H9 (cell line): ENCODE results near the gene TPM4. TPM values are rescaled to one million over a fixed set of nuclear protein-coding genes. Genes with fewer than 3 reads are reported as not detected.

ENCODE experiments used
- DNase-seq: peaks from one replicate; pipeline ENCODE4 v3.0.0-alpha.2; 2017
- H2AFZ ChIP-seq: one replicate; pipeline ENCODE4 v1.6.1; 2013; ENCODE audit warnings: mild to moderate bottlenecking, low read length, control low read depth, moderate library complexity
- H2AK5ac ChIP-seq: 2 replicates; pipeline ENCODE4 v1.6.1; 2013; ENCODE audit warnings: low read length, control low read depth, mixed read lengths; ENCODE audit not compliant: insufficient read length
- H2BK120ac ChIP-seq: one replicate; pipeline ENCODE4 v1.6.1; 2013; ENCODE audit warnings: low read depth, mild to moderate bottlenecking, low read length, control low read depth, inconsistent platforms; ENCODE audit not compliant: poor library complexity, severe bottlenecking
- H2BK12ac ChIP-seq: 2 replicates; pipeline ENCODE4 v1.6.1; 2013; ENCODE audit warnings: low read length, control low read depth, mixed read lengths, low read depth; ENCODE audit not compliant: insufficient read length
- H2BK15ac ChIP-seq: 2 replicates; pipeline ENCODE4 v1.6.1; 2013; ENCODE audit warnings: low read depth, low read length, control low read depth
- H2BK20ac ChIP-seq: one replicate; pipeline ENCODE4 v1.6.1; 2013; ENCODE audit warnings: low read depth, mild to moderate bottlenecking, low read length, control low read depth, inconsistent platforms; ENCODE audit not compliant: poor library complexity, severe bottlenecking
- H2BK5ac ChIP-seq: 2 replicates; pipeline ENCODE4 v1.6.1; 2013; ENCODE audit warnings: low read length, control low read depth, mixed read lengths; ENCODE audit not compliant: insufficient read length
- H3K14ac ChIP-seq: 2 replicates; pipeline ENCODE4 v1.6.1; 2013; ENCODE audit warnings: low read length, control low read depth; ENCODE audit not compliant: insufficient read depth
- H3K18ac ChIP-seq: 2 replicates; pipeline ENCODE4 v1.6.1; 2013; ENCODE audit warnings: low read depth, mild to moderate bottlenecking, mixed read lengths, low read length, control low read depth; ENCODE audit not compliant: insufficient read length
- H3K23ac ChIP-seq: 2 replicates; pipeline ENCODE4 v1.6.1; 2013; ENCODE audit warnings: low read length, control low read depth, mixed read lengths, low read depth; ENCODE audit not compliant: insufficient read length
- H3K23me2 ChIP-seq: 2 replicates; pipeline ENCODE4 v1.6.1; 2013; ENCODE audit warnings: low read depth, mild to moderate bottlenecking, mixed read lengths, low read length, control low read depth; ENCODE audit not compliant: insufficient read length, poor library complexity, severe bottlenecking
- H3K27ac ChIP-seq: 2 replicates; pipeline ENCODE4 v1.5.1; 2013; ENCODE audit warnings: low read length, control low read depth, mixed read lengths, low read depth; ENCODE audit not compliant: insufficient read length
- H3K27me3 ChIP-seq: 2 replicates; pipeline ENCODE4 v1.6.1; 2013; ENCODE audit warnings: low read length, control low read depth, inconsistent platforms; ENCODE audit not compliant: insufficient read depth
- H3K4ac ChIP-seq: 2 replicates; pipeline ENCODE4 v1.6.1; 2013; ENCODE audit warnings: low read depth, mild to moderate bottlenecking, control low read depth, inconsistent platforms, low read length, moderate library complexity
- H3K4me1 ChIP-seq: 2 replicates; pipeline ENCODE4 v1.6.1; 2013; ENCODE audit warnings: low read length, control low read depth, inconsistent platforms; ENCODE audit not compliant: insufficient read depth
- H3K4me2 ChIP-seq: 2 replicates; pipeline ENCODE4 v1.6.1; 2013; ENCODE audit warnings: low read length, control low read depth, mixed read lengths; ENCODE audit not compliant: insufficient read length, insufficient read depth
- H3K56ac ChIP-seq: 2 replicates; pipeline ENCODE4 v1.6.1; 2013; ENCODE audit warnings: low read depth, mild to moderate bottlenecking, mixed read lengths, low read length, control low read depth; ENCODE audit not compliant: insufficient read length
- H3K79me1 ChIP-seq: 2 replicates; pipeline ENCODE4 v1.6.1; 2013; ENCODE audit warnings: low read depth, mild to moderate bottlenecking, moderate library complexity, low read length, control low read depth, inconsistent platforms; ENCODE audit not compliant: insufficient read depth, poor library complexity, severe bottlenecking
- H3K79me2 ChIP-seq: 2 replicates; pipeline ENCODE4 v1.6.1; 2013; ENCODE audit warnings: low read length, control low read depth, inconsistent platforms; ENCODE audit not compliant: insufficient read depth
- H3K9ac ChIP-seq: 2 replicates; pipeline ENCODE4 v1.6.1; 2013; ENCODE audit warnings: low read length, control low read depth, mixed read lengths; ENCODE audit not compliant: insufficient read length; ENCODE audit errors: extremely low read depth
- H3K9me3 ChIP-seq: one replicate; pipeline ENCODE4 v1.6.1; 2013; ENCODE audit warnings: low read depth, low read length, inconsistent platforms; ENCODE audit not compliant: control insufficient read depth
- H3T11ph ChIP-seq: one replicate; pipeline ENCODE4 v1.6.1; 2013; ENCODE audit warnings: mild to moderate bottlenecking, low read length, control low read depth, inconsistent platforms
- H4K20me1 ChIP-seq: one replicate; pipeline ENCODE4 v1.6.1; 2013; ENCODE audit not compliant: control insufficient read depth, insufficient read length, insufficient read depth
- H4K5ac ChIP-seq: 2 replicates; pipeline ENCODE4 v1.6.1; 2013; ENCODE audit warnings: low read depth, mild to moderate bottlenecking, mixed read lengths, low read length, control low read depth; ENCODE audit not compliant: insufficient read length
- H4K8ac ChIP-seq: replicated peaks from 2 replicates; pipeline ENCODE4 v1.6.1; 2013; ENCODE audit warnings: low read length, control low read depth, mixed read lengths, low read depth; ENCODE audit not compliant: insufficient read length
- H4K91ac ChIP-seq: 2 replicates; pipeline ENCODE4 v1.6.1; 2013; ENCODE audit warnings: low read depth, mild to moderate bottlenecking, moderate library complexity, mixed read lengths, low read length, control low read depth; ENCODE audit not compliant: insufficient read length
- H3K27ac Mint-ChIP-seq, 3 experiments: 2 replicates in 2 of 3; 3 replicates in 1 of 3; pipeline ENCODE4 v1.8.0; 2020 to 2021; ENCODE audit warnings: mixed read lengths in 3 of 3, mild to moderate bottlenecking in 1 of 3, moderate library complexity in 1 of 3
- H3K27me3 Mint-ChIP-seq: 2 replicates; pipeline ENCODE4 v1.8.0; 2021; ENCODE audit warnings: low read depth, mild to moderate bottlenecking, moderate library complexity, mixed read lengths
- H3K36me3 Mint-ChIP-seq, 3 experiments: 2 replicates in 2 of 3; 3 replicates in 1 of 3; pipeline ENCODE4 v1.8.0; 2020 to 2021; ENCODE audit warnings: low read depth in 3 of 3, mixed read lengths in 3 of 3; ENCODE audit not compliant: insufficient read depth in 1 of 3
- H3K4me1 Mint-ChIP-seq, 2 experiments: 2 replicates each; pipeline ENCODE4 v1.8.0; 2020; ENCODE audit warnings: mixed read lengths in 2 of 2
- H3K4me3 Mint-ChIP-seq, 2 experiments: 2 replicates in 1 of 2; 3 replicates in 1 of 2; pipeline ENCODE4 v1.8.0; 2020 to 2021; ENCODE audit warnings: mild to moderate bottlenecking in 2 of 2, mixed read lengths in 2 of 2, moderate library complexity in 1 of 2
- H3K9me3 Mint-ChIP-seq, 2 experiments: 2 replicates in 1 of 2; 3 replicates in 1 of 2; pipeline ENCODE4 v1.8.0; 2020; ENCODE audit warnings: mild to moderate bottlenecking in 2 of 2, mixed read lengths in 2 of 2, moderate library complexity in 1 of 2
- CTCF ChIP-seq: fragments of 200-600 bp; sonication (generic); conservative IDR thresholded peaks from 3 replicates; pipeline ENCODE4 v1.8.0; 2021; ENCODE audit warnings: antibody characterized with exemption, mild to moderate bottlenecking
- WGBS: extraction: QIAGEN DNeasy Blood & Tissue Kit; methylation state at CpG from one replicate; pipeline ENCODE4 v1.1.7; 2013; ENCODE audit warnings: missing lambda C conversion rate, low lambda C conversion rate, mixed read lengths; ENCODE audit not compliant: insufficient read length; ENCODE audit errors: extremely low coverage; 5-methylcytosine and 5-hydroxymethylcytosine counted together
- total RNA-seq: library from RNA; stranded (reverse); gene quantifications from 2 replicates; pipeline ENCODE4 v1.2.1, GENCODE V29; 2021

The TPM4 gene
- total RNA-seq, 1 experiment from 2014 or later = 431 TPM

- Histone ChIP-seq H3K23me2 (no peaks in the 10 kb centered on the region), H4K8ac (no peak overlapping the region), H3K18ac (peak overlapping the region; percentile 40), H3K4ac (no peak overlapping the region), H2AFZ (no peak overlapping the region), H3K79me1 (no peaks in the 10 kb centered on the region), H3K9ac (no peak overlapping the region), H2BK12ac (peak overlapping the region; percentile 42), H2BK20ac (no peak overlapping the region), H2AK5ac (no peak overlapping the region), H3K79me2 (no peaks in the 10 kb centered on the region), H3K56ac (no peak overlapping the region), H4K5ac (no peak overlapping the region), H3K4me1 (no peaks in the 10 kb centered on the region), H2BK5ac (no peak overlapping the region), H4K91ac (peak overlapping the region; percentile 53), H2BK120ac (no peak overlapping the region), H4K20me1 (no peaks in the 10 kb centered on the region), H3K14ac (no peak overlapping the region), H3K23ac (no peak overlapping the region), H2BK15ac (0 out of 2 replicates have a peak overlapping the region, but pooled peaks have one; percentile 0), H3T11ph (no peak overlapping the region), H3K27me3 (no peaks in the 10 kb centered on the region), H3K27ac (no peak overlapping the region), H3K4me2 (no peak overlapping the region), H3K9me3 (no peaks in the 10 kb centered on the region)
- no peak for DNase-seq
- no CpG with 5 or more reads among the region's 1 CpG for WGBS
- H3K4me1 Mint-ChIP-seq = peaks cover 9 to 10% of the 10 kb centered on the region in 2 experiments
- peaks cover 2% of the 10 kb centered on the region for H3K27me3 Mint-ChIP-seq
- H3K27ac Mint-ChIP-seq = no peak overlapping the region; a peak in 1 of 7 replicates
- TF ChIP-seq CTCF = no peak
- no peaks in the 10 kb centered on the region for H3K9me3 Mint-ChIP-seq
- no peak overlapping the region for H3K4me3 Mint-ChIP-seq
- H3K36me3 Mint-ChIP-seq = no peaks in the 10 kb centered on the region
Observed at GRCh38 chr19:16144216-16144581, 67.9 kb downstream of the TPM4 start.
